HEK293T (cell line): ENCODE results near the gene EIF2B5.

Experiments
- CTCF ChIA-PET: fragments of 350-600 bp; formaldehyde crosslinking; extraction: SDS; loops from one replicate; lab custom pipeline; 2021; ENCODE audit warnings: antibody characterized with exemption, inconsistent platforms; lab: Yijun Ruan, JAX
- POLR2A ChIA-PET: fragments of 350-600 bp; formaldehyde crosslinking; extraction: SDS; loops from one replicate; lab custom pipeline; 2020; ENCODE audit warnings: antibody characterized with exemption, inconsistent platforms; lab: Yijun Ruan, JAX
- DNase-seq: peaks from one replicate; pipeline ENCODE4 v3.0.0; 2012; ENCODE audit warnings: mixed read lengths; ENCODE audit errors: extremely low spot score
- ARNT ChIP-seq: fragments of 450-650 bp; IDR thresholded peaks from 2 replicates; pipeline ENCODE4 v1.6.1; 2017; ENCODE audit warnings: mild to moderate bottlenecking
- BHLHE40 ChIP-seq: fragments of 450-650 bp; IDR thresholded peaks from 2 replicates; pipeline ENCODE4 v1.6.1; 2016; ENCODE audit warnings: mild to moderate bottlenecking, moderate library complexity, borderline replicate concordance
- CTBP1 ChIP-seq: fragments of 450-650 bp; IDR thresholded peaks from 2 replicates; pipeline ENCODE4 v1.6.1; 2016; ENCODE audit warnings: borderline replicate concordance
- ELF4 ChIP-seq: fragments of 450-650 bp; IDR thresholded peaks from 2 replicates; pipeline ENCODE4 v1.6.1; 2017; ENCODE audit warnings: antibody characterized with exemption
- FOXA1 ChIP-seq: fragments of 450-650 bp; IDR thresholded peaks from 2 replicates; pipeline ENCODE4 v1.6.1; 2016; ENCODE audit warnings: mild to moderate bottlenecking
- FOXK2 ChIP-seq: fragments of 450-650 bp; IDR thresholded peaks from 2 replicates; pipeline ENCODE4 v1.6.1; 2016; ENCODE audit warnings: mild to moderate bottlenecking
- FOXM1 ChIP-seq: fragments of 450-650 bp; IDR thresholded peaks from 2 replicates; pipeline ENCODE4 v1.6.1; 2017; ENCODE audit warnings: mild to moderate bottlenecking, borderline replicate concordance
- HDGF ChIP-seq: fragments of 450-650 bp; IDR thresholded peaks from 2 replicates; pipeline ENCODE4 v1.6.1; 2017; ENCODE audit warnings: antibody characterized with exemption, borderline replicate concordance
- L3MBTL2 ChIP-seq: fragments of 450-650 bp; conservative IDR thresholded peaks from 2 replicates; pipeline ENCODE4 v1.6.1; 2016; ENCODE audit warnings: mild to moderate bottlenecking
- LEF1 ChIP-seq: fragments of 450-650 bp; IDR thresholded peaks from 2 replicates; pipeline ENCODE4 v1.6.1; 2017; ENCODE audit warnings: mild to moderate bottlenecking, borderline replicate concordance
- NFRKB ChIP-seq: fragments of 450-650 bp; IDR thresholded peaks from 2 replicates; pipeline ENCODE4 v1.6.1; 2016; ENCODE audit warnings: mild to moderate bottlenecking, moderate library complexity
- SP1 ChIP-seq: fragments of 450-650 bp; IDR thresholded peaks from 2 replicates; pipeline ENCODE4 v1.6.1; 2017
- SUZ12 ChIP-seq: fragments of 450-650 bp; IDR thresholded peaks from 2 replicates; pipeline ENCODE4 v1.6.1; 2016; ENCODE audit warnings: mild to moderate bottlenecking
- TARDBP ChIP-seq: fragments of 450-650 bp; IDR thresholded peaks from 2 replicates; pipeline ENCODE4 v1.6.1; 2016
- ZNF384 ChIP-seq: fragments of 450-650 bp; IDR thresholded peaks from 2 replicates; pipeline ENCODE4 v1.6.1; 2016
- TF ChIP-seq, protein P1 (sequence below): fragments of 450-650 bp; IDR thresholded peaks from 2 replicates; pipeline ENCODE4 v1.6.1; 2016

EIF2B5 gene

DNA sequence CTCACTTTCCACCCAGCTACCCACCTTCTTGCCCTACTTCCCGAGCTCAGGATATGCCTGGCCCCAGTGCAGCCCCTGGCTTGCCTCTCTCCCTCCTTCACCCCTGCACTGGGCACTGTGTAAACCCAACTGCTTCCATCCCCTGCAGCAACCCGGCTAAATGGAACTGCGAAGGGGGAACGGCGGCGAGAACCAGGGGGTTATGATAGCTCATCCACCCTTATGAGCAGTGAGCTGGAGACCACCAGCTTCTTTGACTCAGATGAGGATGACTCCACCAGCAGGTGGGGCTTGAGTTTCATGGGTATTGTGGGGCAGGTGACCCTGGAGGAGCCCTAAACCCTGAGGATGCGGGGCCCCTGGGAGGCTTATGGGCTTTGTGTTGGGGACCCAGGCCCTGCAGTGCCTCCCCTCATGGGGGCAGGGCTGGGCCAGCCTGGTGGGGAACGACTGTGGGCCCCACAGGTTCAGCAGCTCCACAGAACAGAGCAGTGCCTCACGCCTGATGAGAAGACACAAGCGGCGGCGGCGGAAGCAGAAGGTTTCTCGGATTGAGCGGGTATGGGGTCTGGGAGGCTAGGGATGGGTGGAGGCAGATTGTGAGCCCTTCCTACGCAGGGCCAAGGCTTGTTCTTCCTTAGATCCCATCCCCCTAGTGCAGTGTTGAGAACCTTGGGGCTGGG, 29.6 kb downstream of the EIF2B5 start:
- DNase-seq: no peak
- TF ChIP-seq LEF1: no peak
- TF ChIP-seq FOXK2: no peak
- TF ChIP-seq FOXM1: no peak
- TF ChIP-seq HDGF: no peak
- no peak for TF ChIP-seq BHLHE40
- no peak for TF ChIP-seq SP1
- no peak for TF ChIP-seq ARNT
- no peak for TF ChIP-seq SUZ12
- ChIA-PET CTCF (no interaction called here), POLR2A (interaction anchor here (1.8 kb wide), 1 partner anchor 10 kb away, joined by 4 read pairs; the partner anchor contains the start of gene AP2M1)

DNA sequence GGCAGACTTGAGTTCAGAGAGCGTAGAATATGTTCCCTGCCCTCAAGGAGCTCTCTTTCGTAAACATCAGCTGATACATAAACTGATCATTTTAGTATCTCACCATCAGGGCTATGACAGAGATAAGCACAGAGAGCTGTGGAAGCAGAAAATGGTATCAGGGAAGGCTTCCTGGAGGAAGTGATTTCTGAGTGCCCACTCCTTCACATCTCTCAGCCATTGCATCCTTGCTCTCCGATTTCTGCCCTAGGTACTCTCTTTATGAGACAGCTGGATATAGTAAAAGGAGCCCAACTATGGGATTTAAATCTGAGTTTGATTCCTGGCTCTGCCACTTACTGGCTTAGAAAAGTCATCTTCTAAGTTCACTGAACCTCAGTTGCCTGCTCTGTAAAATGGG, 30.4 kb downstream of the EIF2B5 start:
- TF ChIP-seq SP1 (no peak), FOXK2 (no peak), LEF1 (no peak), FOXM1 (no peak), L3MBTL2 (no peak), ELF4 (no peak), SUZ12 (no peak), ZNF384 (no peak)
- TF ChIP-seq, protein P1, sequence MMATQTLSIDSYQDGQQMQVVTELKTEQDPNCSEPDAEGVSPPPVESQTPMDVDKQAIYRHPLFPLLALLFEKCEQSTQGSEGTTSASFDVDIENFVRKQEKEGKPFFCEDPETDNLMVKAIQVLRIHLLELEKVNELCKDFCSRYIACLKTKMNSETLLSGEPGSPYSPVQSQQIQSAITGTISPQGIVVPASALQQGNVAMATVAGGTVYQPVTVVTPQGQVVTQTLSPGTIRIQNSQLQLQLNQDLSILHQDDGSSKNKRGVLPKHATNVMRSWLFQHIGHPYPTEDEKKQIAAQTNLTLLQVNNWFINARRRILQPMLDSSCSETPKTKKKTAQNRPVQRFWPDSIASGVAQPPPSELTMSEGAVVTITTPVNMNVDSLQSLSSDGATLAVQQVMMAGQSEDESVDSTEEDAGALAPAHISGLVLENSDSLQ: no peak
- POLR2A ChIA-PET: no interaction called here
- DNase-seq: no peak
- CTCF ChIA-PET: no interaction called here

DNA sequence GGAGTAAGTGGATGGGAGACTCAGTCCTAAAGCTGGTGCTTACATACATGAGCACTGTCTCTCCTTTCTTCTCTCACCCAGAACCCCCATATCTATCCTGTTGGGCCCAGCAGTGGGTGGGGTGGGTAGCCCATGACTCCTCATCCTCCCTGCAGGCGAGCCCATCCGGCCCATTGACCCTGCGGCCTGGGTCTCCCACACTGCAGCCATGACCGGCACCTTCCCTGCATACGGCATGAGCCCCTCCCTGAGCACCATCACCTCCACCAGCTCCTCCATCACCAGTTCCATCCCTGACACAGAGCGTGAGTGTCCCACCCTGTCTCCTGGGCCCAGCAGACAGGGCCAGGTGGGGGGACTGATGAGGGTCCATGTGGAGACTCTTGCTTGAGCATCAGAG, 31.5 kb downstream of the EIF2B5 start:
- CTCF ChIA-PET: no interaction called here
- no peak for DNase-seq
- POLR2A ChIA-PET: interaction anchor here (1.5 kb wide), 1 partner anchor 11 kb away, joined by 3 read pairs; the partner anchor contains the start of gene DVL3
- TF ChIP-seq, protein P1: no peak
- TF ChIP-seq BHLHE40: no peak
- TF ChIP-seq L3MBTL2: no peak
- TF ChIP-seq TARDBP: no peak
- TF ChIP-seq LEF1: no peak
- TF ChIP-seq HDGF: no peak
- TF ChIP-seq ZNF384: no peak
- no peak for TF ChIP-seq FOXA1
- no peak for TF ChIP-seq FOXM1

DNA sequence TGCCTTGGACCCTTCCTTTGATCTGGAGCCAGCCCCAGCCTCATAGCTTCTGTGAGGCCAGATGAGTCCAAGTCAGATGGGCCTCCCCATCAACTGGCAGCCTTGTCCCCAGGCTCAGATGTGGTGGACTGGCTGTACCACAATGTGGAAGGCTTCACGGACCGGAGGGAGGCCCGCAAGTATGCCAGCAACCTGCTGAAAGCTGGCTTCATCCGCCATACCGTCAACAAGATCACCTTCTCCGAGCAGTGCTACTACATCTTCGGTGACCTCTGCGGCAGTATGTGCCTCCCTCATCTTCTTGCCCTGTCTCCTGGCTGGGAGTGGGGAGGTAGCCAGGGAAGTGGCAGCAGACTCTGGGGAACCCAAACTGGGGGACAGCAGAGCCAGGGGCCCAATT, 32.6 kb downstream of the EIF2B5 start:
- ChIA-PET POLR2A (interaction anchor here (1.5 kb wide), 1 partner anchor 12 kb away, joined by 3 read pairs; the partner anchor contains the start of gene DVL3), CTCF (no interaction called here)
- no peak for DNase-seq
- TF ChIP-seq FOXA1: no peak
- TF ChIP-seq L3MBTL2: no peak
- TF ChIP-seq FOXM1: no peak
- no peak for TF ChIP-seq SUZ12
- no peak for TF ChIP-seq ZNF384
- TF ChIP-seq FOXK2: no peak
- no peak for TF ChIP-seq CTBP1
- no peak for TF ChIP-seq LEF1

DNA sequence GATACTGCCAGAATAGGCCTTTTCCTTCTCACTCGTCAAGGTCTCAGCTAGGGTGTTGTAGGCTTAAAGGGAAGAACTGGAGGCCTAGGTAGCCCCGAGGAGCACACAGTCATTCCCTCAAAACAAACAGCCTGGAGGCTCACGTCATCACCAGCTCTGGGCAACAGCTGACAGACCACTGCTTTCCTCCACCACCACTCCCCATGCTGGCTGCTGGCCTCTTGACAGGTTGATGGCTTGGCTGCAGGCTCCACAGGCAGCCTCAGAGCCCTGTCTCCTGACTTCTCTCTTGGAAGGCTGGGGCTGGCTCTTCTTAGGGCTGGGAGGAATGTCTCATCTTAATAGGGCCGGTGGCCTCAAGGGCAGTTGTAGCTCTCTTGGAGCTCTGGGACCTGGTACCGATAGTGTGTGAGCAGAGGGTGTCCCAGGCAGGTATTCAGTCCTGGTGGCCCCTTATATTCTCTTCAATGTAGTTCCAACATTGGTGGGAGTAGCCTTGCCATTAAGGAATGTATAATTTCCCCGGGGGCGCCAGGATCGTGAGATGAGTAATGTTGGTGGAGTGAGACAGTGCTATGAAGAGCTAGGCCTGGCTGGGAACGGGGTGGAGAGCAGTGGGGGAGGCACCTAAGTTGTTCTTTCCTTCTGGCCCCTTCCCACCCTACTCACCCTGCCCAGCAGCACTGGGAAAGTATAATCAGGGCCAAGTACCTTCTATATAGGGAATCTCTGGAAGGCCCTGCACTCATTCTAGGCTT, 33.4 kb downstream of the EIF2B5 start:
- ChIA-PET CTCF (no interaction called here), POLR2A (interaction anchor here (1.5 to 1.6 kb wide), 2 partner anchors 13 to 17 kb away, joined by 3 to 5 read pairs; partner anchors contain the start of genes ABCF3 and DVL3)
- TF ChIP-seq FOXK2: no peak
- no peak for TF ChIP-seq HDGF
- TF ChIP-seq SUZ12: no peak
- no peak for TF ChIP-seq NFRKB
- no peak for TF ChIP-seq FOXA1
- no peak for TF ChIP-seq ZNF384
- no peak for TF ChIP-seq SP1
- no peak for TF ChIP-seq TARDBP
- DNase-seq: no peak

DNA sequence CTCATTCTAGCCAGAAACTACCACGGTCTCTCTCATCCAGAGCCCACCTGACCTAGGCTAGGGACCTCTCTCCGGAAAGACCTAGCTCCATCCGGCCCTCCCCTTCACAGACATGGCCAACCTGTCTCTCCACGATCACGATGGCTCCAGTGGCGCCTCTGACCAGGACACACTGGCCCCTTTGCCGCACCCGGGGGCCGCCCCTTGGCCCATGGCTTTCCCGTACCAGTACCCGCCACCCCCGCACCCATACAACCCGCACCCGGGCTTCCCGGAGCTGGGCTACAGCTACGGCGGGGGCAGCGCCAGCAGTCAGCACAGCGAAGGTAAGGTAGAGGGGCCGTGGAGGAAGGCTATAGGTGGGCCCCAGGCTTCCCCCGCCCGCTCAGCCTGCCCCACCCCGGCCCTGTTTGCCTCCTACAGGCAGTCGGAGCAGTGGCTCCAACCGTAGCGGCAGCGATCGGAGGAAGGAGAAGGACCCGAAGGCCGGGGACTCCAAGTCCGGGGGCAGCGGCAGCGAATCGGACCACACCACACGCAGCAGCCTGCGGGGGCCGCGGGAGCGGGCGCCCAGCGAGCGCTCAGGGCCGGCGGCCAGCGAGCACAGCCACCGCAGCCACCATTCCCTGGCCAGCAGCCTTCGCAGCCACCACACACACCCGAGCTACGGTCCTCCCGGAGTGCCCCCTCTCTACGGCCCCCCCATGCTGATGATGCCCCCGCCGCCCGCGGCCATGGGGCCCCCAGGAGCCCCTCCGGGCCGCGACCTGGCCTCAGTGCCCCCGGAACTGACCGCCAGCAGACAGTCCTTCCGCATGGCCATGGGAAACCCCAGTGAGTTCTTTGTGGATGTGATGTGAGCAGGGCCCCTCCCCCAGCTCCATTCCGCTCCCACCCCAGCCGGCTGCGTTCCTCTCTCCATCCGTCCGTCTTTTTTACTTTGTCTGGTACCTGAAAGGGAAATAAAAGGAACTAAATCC, 35.0 kb downstream of the EIF2B5 start:
- CTCF ChIA-PET: no interaction called here
- POLR2A ChIA-PET: interaction anchor here (1.4 to 1.6 kb wide), 2 partner anchors 14 to 16 kb away, joined by 3 to 5 read pairs; partner anchors contain the start of gene ABCF3

More for the DNA sequence above, 35.0 kb downstream of the EIF2B5 start:
- TF ChIP-seq, protein P1: no peak
- TF ChIP-seq HDGF (no peak), TARDBP (no peak), LEF1 (no peak), FOXA1 (no peak)
- DNase-seq: no peak
